ENCODE data around the gene SIRT2. TPM values are rescaled to one million over a fixed set of nuclear protein-coding genes. Genes with fewer than 3 reads are reported as not detected.
A peak's percentile ranks its signal among the peaks of the same experiment; 100 is the strongest.

SIRT2 gene
- total and polyA plus RNA-seq, 2 donors (not counting 1 experiment from before 2014, with no cell fraction given): 42.4 to 65.9 TPM

DNA sequence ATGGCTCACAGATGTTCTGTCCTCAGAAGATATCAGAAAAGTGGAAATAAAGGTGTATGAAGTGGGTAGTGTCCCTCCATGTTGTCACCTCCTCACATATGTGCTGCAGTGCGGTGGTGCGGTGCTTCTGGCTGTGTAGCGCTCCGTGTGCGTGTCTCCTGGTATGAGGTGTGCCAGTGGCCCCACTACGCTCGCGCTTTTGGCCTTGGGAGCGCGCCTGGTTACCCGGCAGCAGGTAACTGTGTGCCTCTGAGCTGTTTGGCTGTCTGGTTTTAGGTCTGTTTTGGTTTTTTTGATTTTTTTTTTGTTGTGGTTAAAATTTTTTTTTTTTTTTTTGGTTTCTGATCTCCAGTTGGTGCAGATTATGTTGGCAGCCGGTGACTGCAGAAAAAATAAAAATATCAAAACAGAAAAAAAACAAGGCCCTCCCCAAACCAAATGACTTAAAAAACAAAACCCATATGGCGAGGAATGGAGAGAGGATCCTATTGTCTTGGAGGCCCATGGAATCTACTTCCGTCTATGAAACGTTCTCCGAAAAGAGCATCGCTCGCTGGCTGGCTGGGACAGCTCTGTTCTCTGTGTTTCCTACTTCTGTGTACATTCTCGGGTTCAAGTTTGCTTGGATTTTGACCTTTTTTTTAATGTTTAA lies 57.5 kb downstream of the SIRT2 start:
- Histone ChIP-seq H3K79me2 (ENCODE audit: control insufficient read depth, insufficient read depth, low read length) (peaks cover 75% of the 10 kb centered on the region), H2AFZ (ENCODE audit: insufficient read depth, low read depth, low read length, poor library complexity, severe bottlenecking) (no peak overlapping the region), H3K36me3 (replicated peaks in 1 of 2; ENCODE audit: control extremely low read depth in 1 of 2, control insufficient read depth in 1 of 2, extremely low read depth in 1 of 2, insufficient read depth in 2 of 2, low read length in 1 of 2) (peaks cover 18 to 97% of the 10 kb centered on the region in 2 experiments), H3K27ac (ENCODE audit: low read length in 2 of 2) (peak overlapping the region; percentile 2 to 37), H3K4me3 (ENCODE audit: control extremely low read depth in 1 of 5, extremely low read depth in 1 of 5, insufficient read depth in 1 of 5, low read depth in 2 of 5, low read length in 4 of 5) (no peak overlapping the region), H3K4me1 (ENCODE audit: control insufficient read depth in 2 of 2, insufficient read depth in 2 of 2, low read length in 2 of 2) (peaks cover 39 to 43% of the 10 kb centered on the region in 2 donors), H3K27me3 (replicated peaks in 1 of 4; ENCODE audit: control extremely low read depth in 1 of 4, control insufficient read depth in 3 of 4, insufficient read depth in 4 of 4, low read length in 3 of 4) (no peaks in the 10 kb centered on the region), H3K9ac (ENCODE audit: low read length) (no peak overlapping the region), H3K9me3 (ENCODE audit: control extremely low read depth in 1 of 3, control insufficient read depth in 2 of 3, insufficient read depth in 1 of 3, low read length in 2 of 3) (no peaks in the 10 kb centered on the region), H4K20me1 (ENCODE audit: control insufficient read depth, insufficient read depth, low read length, poor library complexity, severe bottlenecking) (peaks cover 100% of the 10 kb centered on the region), H3K4me2 (replicated peaks; ENCODE audit: low read depth, low read length, poor library complexity, severe bottlenecking) (peak overlapping the region; percentile 43)
- Mint-ChIP-seq H3K4me1 (peaks cover 50% of the 10 kb centered on the region), H3K9me3 (ENCODE audit: insufficient read depth) (no peaks in the 10 kb centered on the region), H3K4me3 (no peak overlapping the region), H3K27ac (no peak overlapping the region), H3K27me3 (no peaks in the 10 kb centered on the region)
- peak; percentile 41 for DNase-seq
- intact Hi-C loops (cut with micrococcal nuclease): no loop called here
- ATAC-seq (ENCODE audit: low read depth): no peak
- TF ChIP-seq, protein P1, sequence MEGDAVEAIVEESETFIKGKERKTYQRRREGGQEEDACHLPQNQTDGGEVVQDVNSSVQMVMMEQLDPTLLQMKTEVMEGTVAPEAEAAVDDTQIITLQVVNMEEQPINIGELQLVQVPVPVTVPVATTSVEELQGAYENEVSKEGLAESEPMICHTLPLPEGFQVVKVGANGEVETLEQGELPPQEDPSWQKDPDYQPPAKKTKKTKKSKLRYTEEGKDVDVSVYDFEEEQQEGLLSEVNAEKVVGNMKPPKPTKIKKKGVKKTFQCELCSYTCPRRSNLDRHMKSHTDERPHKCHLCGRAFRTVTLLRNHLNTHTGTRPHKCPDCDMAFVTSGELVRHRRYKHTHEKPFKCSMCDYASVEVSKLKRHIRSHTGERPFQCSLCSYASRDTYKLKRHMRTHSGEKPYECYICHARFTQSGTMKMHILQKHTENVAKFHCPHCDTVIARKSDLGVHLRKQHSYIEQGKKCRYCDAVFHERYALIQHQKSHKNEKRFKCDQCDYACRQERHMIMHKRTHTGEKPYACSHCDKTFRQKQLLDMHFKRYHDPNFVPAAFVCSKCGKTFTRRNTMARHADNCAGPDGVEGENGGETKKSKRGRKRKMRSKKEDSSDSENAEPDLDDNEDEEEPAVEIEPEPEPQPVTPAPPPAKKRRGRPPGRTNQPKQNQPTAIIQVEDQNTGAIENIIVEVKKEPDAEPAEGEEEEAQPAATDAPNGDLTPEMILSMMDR (IDR thresholded peaks at IDR 0.05): no peak
- TF ChIP-seq EZH2 (IDR thresholded peaks at IDR 0.05; ENCODE audit: borderline replicate concordance, insufficient read depth, low read depth, low read length, poor library complexity, severe bottlenecking): no peak
- 97% methylated on average over 15 of the region's 19 CpGs for WGBS (ENCODE audit: insufficient coverage)
- POLR2A ChIA-PET: interaction anchor here (0.6 to 1.2 kb wide), 4 partner anchors 9 to 28 kb away, joined by 3 to 9 read pairs (median 5); no protein-coding TSS in a partner anchor
- CTCF ChIA-PET: interaction anchor here (0.6 to 1.3 kb wide), 8 partner anchors 10 to 194 kb away, joined by 3 to 7 read pairs (median 3); partner anchors contain the start of genes ECH1 and NFKBIB

DNA sequence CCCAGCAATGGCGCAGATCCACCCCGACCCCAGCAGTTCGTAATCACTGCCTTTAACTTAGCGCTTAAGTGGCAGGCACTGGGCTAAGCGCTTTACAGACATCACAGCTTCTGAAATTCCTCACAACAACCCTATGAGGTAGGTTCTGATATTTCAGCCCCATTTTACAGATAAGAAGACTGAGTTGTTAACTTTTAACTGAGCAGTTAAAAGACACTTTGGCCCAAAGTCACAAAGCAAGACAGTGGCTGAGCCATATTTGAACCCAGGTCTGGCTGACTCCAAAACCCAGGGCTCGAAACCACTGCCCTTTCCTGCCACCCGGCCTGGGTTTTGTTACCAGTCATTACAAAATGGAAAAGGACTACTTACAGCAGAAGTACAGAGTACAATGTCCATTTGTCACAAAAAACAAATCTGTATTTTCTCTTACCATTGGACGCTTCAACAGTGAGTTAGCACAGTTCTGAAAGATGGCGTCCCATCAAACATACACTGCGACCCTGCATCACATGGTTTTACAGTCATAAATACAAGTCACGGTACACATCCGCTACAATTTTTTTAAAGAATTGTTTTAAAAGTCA lies 58.1 kb downstream of the SIRT2 start:
- H3K4me3 ChIP-seq (ENCODE audit: control extremely low read depth in 1 of 5, extremely low read depth in 1 of 5, insufficient read depth in 1 of 5, low read depth in 2 of 5, low read length in 4 of 5): no peak overlapping the region

More for the DNA sequence above, 58.1 kb downstream of the SIRT2 start:
- intact Hi-C loops (cut with micrococcal nuclease): no loop called here
- TF ChIP-seq, protein P1 (IDR thresholded peaks at IDR 0.05): no peak
- no peak for TF ChIP-seq EZH2 (IDR thresholded peaks at IDR 0.05; ENCODE audit: borderline replicate concordance, insufficient read depth, low read depth, low read length, poor library complexity, severe bottlenecking)
- peak overlapping the region; percentile 29 for H3K4me3 Mint-ChIP-seq
- H3K79me2 ChIP-seq (ENCODE audit: control insufficient read depth, insufficient read depth, low read length): peaks cover 69% of the 10 kb centered on the region
- DNase-seq: no peak
- H3K4me1 ChIP-seq (ENCODE audit: control insufficient read depth in 2 of 2, insufficient read depth in 2 of 2, low read length in 2 of 2): peaks cover 39 to 40% of the 10 kb centered on the region in 2 donors
- peaks cover 48% of the 10 kb centered on the region for H3K4me1 Mint-ChIP-seq
- no peak overlapping the region for H2AFZ ChIP-seq (ENCODE audit: insufficient read depth, low read depth, low read length, poor library complexity, severe bottlenecking)
- WGBS (ENCODE audit: insufficient coverage): 93% methylated on average over 8 of the region's 12 CpGs
- peak overlapping the region in 1 of 2 donors; percentile 37 for H3K27ac ChIP-seq (ENCODE audit: low read length in 2 of 2)
- POLR2A ChIA-PET: interaction anchor here (0.6 to 1.1 kb wide), 2 partner anchors 8 to 24 kb away, joined by 3 read pairs; no protein-coding TSS in a partner anchor
- no peak overlapping the region for H3K4me2 ChIP-seq (replicated peaks; ENCODE audit: low read depth, low read length, poor library complexity, severe bottlenecking)
- H3K9me3 Mint-ChIP-seq (ENCODE audit: insufficient read depth): no peaks in the 10 kb centered on the region
- ATAC-seq (ENCODE audit: low read depth): no peak
- H3K27ac Mint-ChIP-seq: peak overlapping the region; percentile 50
- peaks cover 98% of the 10 kb centered on the region for H4K20me1 ChIP-seq (ENCODE audit: control insufficient read depth, insufficient read depth, low read length, poor library complexity, severe bottlenecking)
- CTCF ChIA-PET: interaction anchor here (0.8 to 1.1 kb wide), 3 partner anchors 47 to 108 kb away, joined by 3 read pairs; no protein-coding TSS in a partner anchor
- no peaks in the 10 kb centered on the region for H3K9me3 ChIP-seq (ENCODE audit: control extremely low read depth in 1 of 3, control insufficient read depth in 2 of 3, insufficient read depth in 1 of 3, low read length in 2 of 3)
- no peaks in the 10 kb centered on the region for H3K27me3 ChIP-seq (replicated peaks in 1 of 4; ENCODE audit: control extremely low read depth in 1 of 4, control insufficient read depth in 3 of 4, insufficient read depth in 4 of 4, low read length in 3 of 4)
- peaks cover 17 to 97% of the 10 kb centered on the region in 2 experiments for H3K36me3 ChIP-seq (replicated peaks in 1 of 2; ENCODE audit: control extremely low read depth in 1 of 2, control insufficient read depth in 1 of 2, extremely low read depth in 1 of 2, insufficient read depth in 2 of 2, low read length in 1 of 2)
- no peaks in the 10 kb centered on the region for H3K27me3 Mint-ChIP-seq
- no peak overlapping the region for H3K9ac ChIP-seq (ENCODE audit: low read length)
